Prostate gland (tissue), 2 donors: Measurements from ENCODE around the gene CD47. TPM values are rescaled to one million over a fixed set of nuclear protein-coding genes. Genes with fewer than 3 reads are reported as not detected.

Source experiments
- DNase-seq: peaks from one replicate; pipeline ENCODE4 v3.0.0-alpha.2; 2019; ENCODE audit warnings: low spot score
- H3K27ac ChIP-seq, 2 donors: fragments of 200-600 bp; sonication (generic); 2 replicates each; pipeline ENCODE4 v1.5.1; 2017 to 2019
- H3K27me3 ChIP-seq: fragments of 200-600 bp; sonication (generic); replicated peaks from 2 replicates; pipeline ENCODE4 v1.5.1; 2019; ENCODE audit not compliant: insufficient read depth
- H3K36me3 ChIP-seq, 2 donors: fragments of 200-600 bp; sonication (generic); 1 replicate in 1 of 2; 2 replicates in 1 of 2; pipeline versions ENCODE4 v1.5.1 to v1.8.1; 2017 to 2019
- H3K4me1 ChIP-seq: fragments of 200-600 bp; sonication (generic); replicated peaks from 2 replicates; pipeline ENCODE4 v1.5.1; 2019
- H3K4me3 ChIP-seq, 2 donors: fragments of 200-600 bp; sonication (generic); 2 replicates each; pipeline ENCODE4 v1.5.1; 2017 to 2019
- H3K9me3 ChIP-seq: fragments of 200-600 bp; sonication (generic); 2 replicates; pipeline ENCODE4 v1.5.1; 2017
- CTCF ChIP-seq, 4 experiments: fragments of 200-600 bp in 2 of 4; fragments of 450-650 bp in 2 of 4; sonication (generic) in 2 of 4; IDR thresholded peaks; 1 replicate in 3 of 4; 2 replicates in 1 of 4; pipeline ENCODE4 v1.5.1; 2016 to 2019; ENCODE audit warnings: antibody characterized with exemption in 4 of 4, mild to moderate bottlenecking in 2 of 4, moderate library complexity in 2 of 4
- POLR2A ChIP-seq: fragments of 450-650 bp; IDR thresholded peaks from one replicate; pipeline ENCODE4 v1.6.1; 2016; ENCODE audit warnings: antibody characterized with exemption, mild to moderate bottlenecking
- POLR2AphosphoS5 ChIP-seq: sonication (generic); formaldehyde crosslinking; IDR thresholded peaks from one replicate; pipeline ENCODE4 v1.6.1; 2017; ENCODE audit warnings: antibody characterized with exemption
- WGBS: methylation state at CpG from one replicate; pipeline ENCODE4 v1.1.5; 2018; 5-methylcytosine and 5-hydroxymethylcytosine counted together
- intact Hi-C: fragments of 100-400 bp; cut with DNase I; formaldehyde crosslinking; loops from one replicate; pipeline ENCODE4 v1.14.2; 2022
- total RNA-seq, 2 donors: library from RNA; depleted of rRNA; stranded (reverse); fragments of >200 nt; gene quantifications; one replicate each; pipeline ENCODE4 v1.1.0, GENCODE V29; 2016

CD47 gene
- total RNA-seq, 2 donors from 2014 or later, result 90.1 to 197 TPM

- DNase-seq, result no peak
- Histone ChIP-seq H3K9me3 (no peaks in the 10 kb centered on the region), H3K27me3 (no peaks in the 10 kb centered on the region), H3K4me1 (no peaks in the 10 kb centered on the region), H3K4me3 (no peak overlapping the region), H3K36me3 (no peaks in the 10 kb centered on the region), H3K27ac (no peak overlapping the region)
- WGBS, result 84% methylated on average over 8 of the region's 8 CpGs
- intact Hi-C loops, result no loop called here
- no peak for TF ChIP-seq POLR2AphosphoS5
- TF ChIP-seq POLR2A, result no peak
- no peak for TF ChIP-seq CTCF (IDR thresholded peaks at IDR 0.05)
Observed at GRCh38 chr3:108042300-108042699, 48.5 kb downstream of the CD47 start.

GRCh38 chr3:108041253-108041652, 49.6 kb downstream of the CD47 start:
- Histone ChIP-seq H3K27me3 (no peaks in the 10 kb centered on the region), H3K4me3 (no peak overlapping the region), H3K4me1 (no peaks in the 10 kb centered on the region), H3K36me3 (no peaks in the 10 kb centered on the region), H3K9me3 (no peaks in the 10 kb centered on the region), H3K27ac (no peak overlapping the region)
- intact Hi-C loops, result no loop called here
- TF ChIP-seq POLR2A, result no peak
- no peak for TF ChIP-seq CTCF (IDR thresholded peaks at IDR 0.05)
- no peak for TF ChIP-seq POLR2AphosphoS5
- 63% methylated on average over 1 of the region's 1 CpG for WGBS
- DNase-seq, result no peak

GRCh38 chr3:108037770-108038169, 53.1 kb downstream of the CD47 start:
- Histone ChIP-seq H3K36me3 (no peaks in the 10 kb centered on the region), H3K9me3 (no peaks in the 10 kb centered on the region), H3K27ac (no peak overlapping the region), H3K27me3 (no peaks in the 10 kb centered on the region), H3K4me1 (no peaks in the 10 kb centered on the region), H3K4me3 (no peak overlapping the region)
- 88% methylated on average over 3 of the region's 3 CpGs for WGBS
- intact Hi-C loops, result no loop called here
- TF ChIP-seq POLR2A (no peak), CTCF (IDR thresholded peaks at IDR 0.05) (no peak)
- no peak for DNase-seq

- H3K4me3 ChIP-seq, result no peak overlapping the region
- H3K27me3 ChIP-seq, result no peaks in the 10 kb centered on the region
- TF ChIP-seq CTCF (IDR thresholded peaks at IDR 0.05) (no peak), POLR2AphosphoS5 (no peak), POLR2A (no peak)
- DNase-seq, result no peak
- no peaks in the 10 kb centered on the region for H3K9me3 ChIP-seq
- no peaks in the 10 kb centered on the region for H3K36me3 ChIP-seq
- intact Hi-C loops, result no loop called here
- no peaks in the 10 kb centered on the region for H3K4me1 ChIP-seq
- H3K27ac ChIP-seq, result no peak overlapping the region
- WGBS, result 78% methylated on average over 12 of the region's 12 CpGs
Observed at GRCh38 chr3:108036984-108037741, 53.7 kb downstream of the CD47 start.

- Histone ChIP-seq H3K4me3 (no peak overlapping the region), H3K27me3 (no peaks in the 10 kb centered on the region), H3K27ac (no peak overlapping the region), H3K9me3 (no peaks in the 10 kb centered on the region), H3K4me1 (no peaks in the 10 kb centered on the region), H3K36me3 (no peaks in the 10 kb centered on the region)
- intact Hi-C loops, result no loop called here
- WGBS, result 100% methylated on average over 1 of the region's 1 CpG
- TF ChIP-seq POLR2A, result no peak
- no peak for TF ChIP-seq CTCF (IDR thresholded peaks at IDR 0.05)
- no peak for TF ChIP-seq POLR2AphosphoS5
- no peak for DNase-seq
Observed at GRCh38 chr3:108036401-108036800, 54.4 kb downstream of the CD47 start.
